Duodenal mucosa (tissue), 2 donors: Measurements from ENCODE around the gene TRPC5OS.

ENCODE experiments used
- H3K27ac ChIP-seq: one replicate; pipeline ENCODE4 v1.7.0; 2013; ENCODE audit warnings: low read depth, low read length
- H3K27me3 ChIP-seq, 2 donors: one replicate each; pipeline ENCODE4 v1.7.0; 2013; ENCODE audit warnings: low read length in 2 of 2, control low read depth in 1 of 2; ENCODE audit not compliant: insufficient read depth in 2 of 2, control insufficient read depth in 1 of 2
- H3K36me3 ChIP-seq, 2 donors: one replicate each; pipeline ENCODE4 v1.7.0; 2013; ENCODE audit warnings: low read length in 2 of 2, control low read depth in 1 of 2; ENCODE audit not compliant: insufficient read depth in 2 of 2, control insufficient read depth in 1 of 2
- H3K4me1 ChIP-seq, 2 donors: one replicate each; pipeline ENCODE4 v1.7.0; 2013; ENCODE audit warnings: low read length in 2 of 2, control low read depth in 1 of 2; ENCODE audit not compliant: insufficient read depth in 2 of 2, control insufficient read depth in 1 of 2
- H3K4me3 ChIP-seq, 2 donors: one replicate each; pipeline ENCODE4 v1.7.0; 2013; ENCODE audit warnings: low read length in 2 of 2, low read depth in 1 of 2
- H3K9ac ChIP-seq, 2 donors: one replicate each; pipeline ENCODE4 v1.7.0; 2013; ENCODE audit warnings: low read length in 2 of 2, low read depth in 1 of 2
- H3K9me3 ChIP-seq, 2 donors: one replicate each; pipeline ENCODE4 v1.7.0; 2013; ENCODE audit warnings: low read length in 2 of 2, control low read depth in 1 of 2; ENCODE audit not compliant: control insufficient read depth in 1 of 2

TRPC5OS gene

GRCh38 chrX:111888600-111888999 is 12.6 kb downstream of the TRPC5OS start:
- no peaks in the 10 kb centered on the region for H3K36me3 ChIP-seq
- no peak overlapping the region for H3K27ac ChIP-seq
- H3K9ac ChIP-seq = no peak overlapping the region
- H3K9me3 ChIP-seq = no peaks in the 10 kb centered on the region
- H3K4me1 ChIP-seq = no peaks in the 10 kb centered on the region
- H3K27me3 ChIP-seq = no peaks in the 10 kb centered on the region
- H3K4me3 ChIP-seq = no peak overlapping the region

- no peak overlapping the region for H3K9ac ChIP-seq
- no peaks in the 10 kb centered on the region for H3K4me1 ChIP-seq
- H3K4me3 ChIP-seq = no peak overlapping the region
- no peaks in the 10 kb centered on the region for H3K36me3 ChIP-seq
- H3K27ac ChIP-seq = no peak overlapping the region
- H3K9me3 ChIP-seq = no peaks in the 10 kb centered on the region
- no peaks in the 10 kb centered on the region for H3K27me3 ChIP-seq
Measured at GRCh38 chrX:111892375-111892774, 16.4 kb downstream of the TRPC5OS start.

GRCh38 chrX:111896148-111896547 is 20.2 kb downstream of the TRPC5OS start:
- no peaks in the 10 kb centered on the region for H3K9me3 ChIP-seq
- H3K27ac ChIP-seq = no peak overlapping the region
- no peaks in the 10 kb centered on the region for H3K27me3 ChIP-seq
- no peak overlapping the region for H3K9ac ChIP-seq
- H3K4me1 ChIP-seq = no peaks in the 10 kb centered on the region
- H3K36me3 ChIP-seq = no peaks in the 10 kb centered on the region
- H3K4me3 ChIP-seq = no peak overlapping the region

GRCh38 chrX:111914398-111915090 is 38.6 kb downstream of the TRPC5OS start:
- H3K9ac ChIP-seq = no peak overlapping the region
- H3K4me1 ChIP-seq = no peaks in the 10 kb centered on the region
- no peaks in the 10 kb centered on the region for H3K27me3 ChIP-seq
- H3K36me3 ChIP-seq = no peaks in the 10 kb centered on the region
- H3K4me3 ChIP-seq = no peak overlapping the region
- H3K27ac ChIP-seq = no peak overlapping the region
- no peaks in the 10 kb centered on the region for H3K9me3 ChIP-seq

DNA sequence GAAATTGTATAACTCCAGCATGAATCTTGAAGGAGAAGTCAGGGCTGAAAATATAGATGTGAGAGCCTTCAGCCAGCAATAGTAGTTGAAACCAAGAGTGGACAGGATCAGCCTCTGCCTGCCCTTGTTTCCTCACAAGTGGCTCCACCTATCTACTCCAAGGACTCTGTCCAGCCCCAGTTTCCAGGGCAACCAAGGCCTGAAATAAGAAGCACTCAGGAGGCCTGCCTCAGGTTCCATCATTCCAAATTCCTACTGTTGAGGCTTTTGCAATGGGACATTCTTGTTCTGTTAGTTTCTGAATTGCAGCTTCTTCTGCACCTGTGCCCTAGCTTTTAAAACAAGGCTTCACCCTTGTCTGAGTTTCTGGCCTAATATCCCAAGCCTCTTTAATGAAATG is 41.6 kb downstream of the TRPC5OS start:
- H3K4me3 ChIP-seq = no peak overlapping the region
- no peak overlapping the region for H3K9ac ChIP-seq
- no peaks in the 10 kb centered on the region for H3K9me3 ChIP-seq
- H3K27me3 ChIP-seq = no peaks in the 10 kb centered on the region
- no peak overlapping the region for H3K27ac ChIP-seq
- no peaks in the 10 kb centered on the region for H3K4me1 ChIP-seq
- H3K36me3 ChIP-seq = no peaks in the 10 kb centered on the region

DNA sequence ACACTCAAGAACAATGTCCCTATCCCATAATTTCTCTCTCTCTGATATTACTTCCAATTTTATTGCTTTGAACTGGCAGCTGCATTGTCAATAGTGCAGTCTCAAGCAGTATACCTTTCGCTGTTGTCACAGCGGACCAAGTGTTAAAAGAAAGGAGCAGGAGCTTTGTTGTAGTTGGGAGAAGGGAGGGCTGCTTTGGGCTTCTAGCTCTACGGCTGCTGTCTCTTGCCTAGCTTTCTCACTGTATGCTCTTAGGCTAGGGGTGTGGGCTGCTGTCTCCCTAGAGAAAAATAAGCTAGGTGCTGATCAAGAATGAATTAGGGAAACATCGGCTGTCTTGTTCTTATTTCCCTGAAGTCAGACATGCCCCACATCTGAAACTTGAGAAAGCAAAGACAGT is 52.5 kb downstream of the TRPC5OS start:
- no peaks in the 10 kb centered on the region for H3K4me1 ChIP-seq
- H3K4me3 ChIP-seq = no peak overlapping the region
- no peaks in the 10 kb centered on the region for H3K36me3 ChIP-seq
- no peak overlapping the region for H3K9ac ChIP-seq
- H3K9me3 ChIP-seq = no peaks in the 10 kb centered on the region
- no peaks in the 10 kb centered on the region for H3K27me3 ChIP-seq
- no peak overlapping the region for H3K27ac ChIP-seq
